ENCODE data around the gene GLE1. TPM values are rescaled to one million over a fixed set of nuclear protein-coding genes. Genes with fewer than 3 reads are reported as not detected.

GLE1 gene
- total RNA-seq, 1 experiment from 2014 or later: 36.6 TPM

DNA sequence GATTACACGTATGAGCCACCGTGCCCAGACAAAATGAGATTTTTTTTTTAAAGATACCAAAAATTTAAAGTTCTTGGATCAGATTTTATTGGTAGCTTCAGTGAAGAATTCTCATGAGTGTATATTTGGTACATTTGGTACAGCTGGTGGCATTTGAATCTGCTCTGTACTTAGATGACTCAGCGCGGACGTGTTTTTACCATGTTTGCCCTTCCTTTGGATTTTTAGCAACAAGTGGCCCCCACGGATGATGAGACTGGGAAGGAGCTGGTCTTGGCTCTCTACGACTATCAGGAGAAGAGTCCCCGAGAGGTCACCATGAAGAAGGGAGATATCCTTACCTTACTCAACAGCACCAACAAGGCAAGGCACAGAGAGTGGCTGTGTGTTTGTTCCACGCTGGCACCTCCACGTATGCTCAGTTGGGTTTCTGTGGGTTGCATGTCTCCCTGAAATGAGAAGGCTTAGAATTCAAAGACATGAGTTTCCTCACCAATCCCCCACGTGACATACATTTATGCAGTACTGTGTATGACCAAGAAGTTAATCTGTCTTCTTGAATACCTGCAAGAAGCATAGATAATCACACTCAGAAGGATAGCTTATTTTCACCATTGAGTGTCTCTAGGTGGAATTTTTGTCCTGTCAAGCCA lies 84.2 kb downstream of the GLE1 start:
- Histone ChIP-seq H3K4me3 (replicated peaks in 1 of 2; ENCODE audit: low read depth in 1 of 2, low read length in 2 of 2) (no peak overlapping the region), H3K9me2 (ENCODE audit: insufficient read depth) (no peaks in the 10 kb centered on the region), H3K27me3 (ENCODE audit: insufficient read depth, low read length) (no peaks in the 10 kb centered on the region), H3K79me2 (ENCODE audit: insufficient read depth, low read length) (no peaks in the 10 kb centered on the region), H3K36me3 (ENCODE audit: control insufficient read depth in 1 of 2, insufficient read depth in 2 of 2, low read length in 2 of 2) (peaks cover 49 to 50% of the 10 kb centered on the region in 2 experiments), H3K4me1 (ENCODE audit: control insufficient read depth in 1 of 2, insufficient read depth in 2 of 2, low read length in 2 of 2) (no peaks in the 10 kb centered on the region), H4K20me1 (ENCODE audit: insufficient read depth) (no peaks in the 10 kb centered on the region), H3K9ac (ENCODE audit: low read length) (no peak overlapping the region), H2AFZ (ENCODE audit: low read depth, low read length, poor library complexity, severe bottlenecking) (no peak overlapping the region), H3K9me3 (ENCODE audit: control insufficient read depth in 1 of 2, insufficient read depth in 1 of 2, low read depth in 1 of 2, low read length in 2 of 2) (no peaks in the 10 kb centered on the region), H3K27ac (ENCODE audit: low read depth, low read length) (no peak overlapping the region), H3K4me2 (ENCODE audit: low read length) (no peak overlapping the region)
- no TSS peak for BruUV-seq (replicated peaks)
- ChIA-PET CTCF (interaction anchor here (0.7 kb wide), 1 partner anchor 27 kb away, joined by 3 read pairs; no protein-coding TSS in a partner anchor), RAD21 (ENCODE audit: low non-redundant PET in 1 of 2, low total read pairs in 2 of 2, uncharacterized antibody in 2 of 2, unreplicated experiment in 2 of 2) (no interaction called here), POLR2A (no interaction called here)
- intact Hi-C loops (cut with micrococcal nuclease): no loop called here
- TF ChIP-seq POLR2AphosphoS5 (IDR thresholded peaks at IDR 0.05; ENCODE audit: low read depth, low read length) (no peak), ZNF274 (IDR thresholded peaks at IDR 0.05; ENCODE audit: low read depth, low read length) (no peak), TCF7L2 (IDR thresholded peaks at IDR 0.05; ENCODE audit: borderline replicate concordance, extremely low read depth, insufficient read depth, insufficient read length) (no peak), SP1 (IDR thresholded peaks at IDR 0.05; ENCODE audit: low read depth) (no peak), POLR2A (IDR thresholded peaks at IDR 0.05; ENCODE audit: borderline replicate concordance, extremely low read depth, insufficient read depth, insufficient read length) (no peak), RAD21 (IDR thresholded peaks at IDR 0.05; ENCODE audit: low read depth) (no peak), EZH2phosphoT487 (IDR thresholded peaks at IDR 0.05; ENCODE audit: borderline replicate concordance) (no peak), EGR1 (IDR thresholded peaks at IDR 0.05; ENCODE audit: low read depth) (no peak)
- TF ChIP-seq, protein P1, sequence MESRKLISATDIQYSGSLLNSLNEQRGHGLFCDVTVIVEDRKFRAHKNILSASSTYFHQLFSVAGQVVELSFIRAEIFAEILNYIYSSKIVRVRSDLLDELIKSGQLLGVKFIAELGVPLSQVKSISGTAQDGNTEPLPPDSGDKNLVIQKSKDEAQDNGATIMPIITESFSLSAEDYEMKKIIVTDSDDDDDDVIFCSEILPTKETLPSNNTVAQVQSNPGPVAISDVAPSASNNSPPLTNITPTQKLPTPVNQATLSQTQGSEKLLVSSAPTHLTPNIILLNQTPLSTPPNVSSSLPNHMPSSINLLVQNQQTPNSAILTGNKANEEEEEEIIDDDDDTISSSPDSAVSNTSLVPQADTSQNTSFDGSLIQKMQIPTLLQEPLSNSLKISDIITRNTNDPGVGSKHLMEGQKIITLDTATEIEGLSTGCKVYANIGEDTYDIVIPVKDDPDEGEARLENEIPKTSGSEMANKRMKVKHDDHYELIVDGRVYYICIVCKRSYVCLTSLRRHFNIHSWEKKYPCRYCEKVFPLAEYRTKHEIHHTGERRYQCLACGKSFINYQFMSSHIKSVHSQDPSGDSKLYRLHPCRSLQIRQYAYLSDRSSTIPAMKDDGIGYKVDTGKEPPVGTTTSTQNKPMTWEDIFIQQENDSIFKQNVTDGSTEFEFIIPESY (IDR thresholded peaks at IDR 0.05; ENCODE audit: extremely low read depth, insufficient replicate concordance, low read length): no peak
- ATAC-seq (no peak), DNase-seq (ENCODE audit: low read depth, low spot score) (no peak)

Other genes starting within 250 kb of the GLE1 start
- gene GOLGA2, start 228.7 kb upstream of the GLE1 start, total RNA-seq (2021; ENCODE audit: unreplicated experiment): 67.0 TPM
- gene SWI5, start 228.4 kb upstream of the GLE1 start, total RNA-seq (2021; ENCODE audit: unreplicated experiment): 22.4 TPM
- gene TRUB2, start 182.3 kb upstream of the GLE1 start, total RNA-seq (2021; ENCODE audit: unreplicated experiment): 42.1 TPM
- 45.8 TPM for gene COQ4, start 181.9 kb upstream of the GLE1 start, total RNA-seq (2021; ENCODE audit: unreplicated experiment)
- gene SLC27A4, start 164.2 kb upstream of the GLE1 start, total RNA-seq (2021; ENCODE audit: unreplicated experiment): 33.9 TPM
- 51.6 TPM for gene URM1, start 133.3 kb upstream of the GLE1 start, total RNA-seq (2021; ENCODE audit: unreplicated experiment)
- gene CERCAM, start 83.9 kb upstream of the GLE1 start, total RNA-seq (2021; ENCODE audit: unreplicated experiment): 27.0 TPM
- gene ODF2, start 48.7 kb upstream of the GLE1 start, total RNA-seq (2021; ENCODE audit: unreplicated experiment): 46.8 TPM
- 111 TPM for gene SPTAN1, start 47.9 kb downstream of the GLE1 start, total RNA-seq (2021; ENCODE audit: unreplicated experiment)
- 155 TPM for gene DYNC2I2, start 152.1 kb downstream of the GLE1 start, total RNA-seq (2021; ENCODE audit: unreplicated experiment)
- 595 TPM for gene SET, start 184.5 kb downstream of the GLE1 start, total RNA-seq (2021; ENCODE audit: unreplicated experiment)
- gene PKN3, start 197.8 kb downstream of the GLE1 start, total RNA-seq (2021; ENCODE audit: unreplicated experiment): 37.9 TPM
- gene ZDHHC12, start 219.4 kb downstream of the GLE1 start, total RNA-seq (2021; ENCODE audit: unreplicated experiment): 57.6 TPM